ENCODE data around the gene AQP9.
A peak's percentile ranks its signal among the peaks of the same experiment; 100 is the strongest.

DNA sequence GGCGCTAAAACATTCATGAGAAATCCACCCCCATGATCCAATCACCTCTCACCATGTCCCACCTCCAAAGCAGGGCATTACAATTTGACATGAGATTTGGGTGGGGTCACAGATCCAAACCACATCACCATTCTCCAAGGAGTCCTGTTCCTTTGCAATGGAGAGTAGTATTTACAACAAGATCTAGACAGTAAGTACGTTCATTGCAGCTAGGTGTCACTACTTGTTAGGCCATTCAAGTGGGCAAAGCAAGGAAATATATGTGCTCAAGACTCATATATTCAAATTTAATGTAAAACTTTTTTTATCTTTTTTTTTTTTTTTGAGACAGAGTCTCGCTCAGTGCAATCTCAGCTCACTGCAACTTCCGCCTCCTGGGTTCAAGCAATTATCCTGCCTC is 79.3 kb downstream of the AQP9 start:
- TF ChIP-seq NRF1 (IDR thresholded peaks at IDR 0.05; ENCODE audit: low read depth, low read length): no peak
- peak in 1 of 3 experiments; percentile 8; a peak in 1 of 4 replicates for TF ChIP-seq CTCF (IDR thresholded peaks at IDR 0.05; ENCODE audit: control extremely low read depth in 1 of 3, insufficient read depth in 1 of 3, low read depth in 1 of 3, low read length in 3 of 3)
- TF ChIP-seq PHF8 (conservative IDR thresholded peaks at IDR 0.05; ENCODE audit: low read depth, low read length): no peak
- TF ChIP-seq POLR2A (IDR thresholded peaks at IDR 0.05; ENCODE audit: control extremely low read depth in 1 of 2, low read depth in 2 of 2, low read length in 2 of 2): no peak
- no peak for TF ChIP-seq SP1 (IDR thresholded peaks at IDR 0.05; ENCODE audit: low read depth, low read length)
- TF ChIP-seq TEAD4 (IDR thresholded peaks at IDR 0.05; ENCODE audit: low read depth, low read length): no peak
- no peak for TF ChIP-seq ATF2 (IDR thresholded peaks at IDR 0.05; ENCODE audit: low read length)
- no peak for TF ChIP-seq MAFK (IDR thresholded peaks at IDR 0.05; ENCODE audit: low read depth, low read length)
- TF ChIP-seq SP2 (IDR thresholded peaks at IDR 0.05; ENCODE audit: low read length): no peak
- no peak for TF ChIP-seq SIX5 (IDR thresholded peaks at IDR 0.05; ENCODE audit: low read depth, low read length)
- TF ChIP-seq SIN3A (conservative IDR thresholded peaks at IDR 0.05 in 1 of 2, IDR thresholded peaks at IDR 0.05 in 1 of 2; ENCODE audit: low read depth in 1 of 2, low read length in 2 of 2): no peak
- no peak for TF ChIP-seq RFX5 (IDR thresholded peaks at IDR 0.05; ENCODE audit: borderline replicate concordance, low read depth, low read length)
- TF ChIP-seq CHD2 (IDR thresholded peaks at IDR 0.05; ENCODE audit: low read length): no peak
- no peak for TF ChIP-seq EP300 (IDR thresholded peaks at IDR 0.05; ENCODE audit: borderline replicate concordance in 1 of 2, low read depth in 2 of 2, low read length in 2 of 2)
